Measurements from ENCODE around the gene MAD1L1.

DNA sequence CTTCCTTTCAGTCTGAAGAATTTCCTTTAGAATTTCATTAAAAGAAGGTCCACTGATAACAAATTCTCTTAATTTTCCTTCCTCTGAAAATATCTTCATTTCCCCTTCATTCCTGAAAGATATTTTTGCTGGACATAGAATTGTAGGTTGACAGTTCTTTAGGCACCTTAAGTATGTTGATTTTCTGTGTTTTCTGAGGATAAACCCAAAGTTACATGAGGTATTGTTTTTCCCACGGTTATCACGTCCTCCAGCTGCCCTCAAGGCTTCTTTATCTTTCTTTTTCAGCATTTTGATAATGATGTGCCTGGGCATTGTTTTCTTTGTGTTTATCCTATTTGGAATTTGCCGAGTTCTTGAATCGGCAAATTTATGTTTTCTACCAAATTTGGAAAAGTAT is 457.4 kb downstream of the MAD1L1 start:
- TF ChIP-seq, protein P1, sequence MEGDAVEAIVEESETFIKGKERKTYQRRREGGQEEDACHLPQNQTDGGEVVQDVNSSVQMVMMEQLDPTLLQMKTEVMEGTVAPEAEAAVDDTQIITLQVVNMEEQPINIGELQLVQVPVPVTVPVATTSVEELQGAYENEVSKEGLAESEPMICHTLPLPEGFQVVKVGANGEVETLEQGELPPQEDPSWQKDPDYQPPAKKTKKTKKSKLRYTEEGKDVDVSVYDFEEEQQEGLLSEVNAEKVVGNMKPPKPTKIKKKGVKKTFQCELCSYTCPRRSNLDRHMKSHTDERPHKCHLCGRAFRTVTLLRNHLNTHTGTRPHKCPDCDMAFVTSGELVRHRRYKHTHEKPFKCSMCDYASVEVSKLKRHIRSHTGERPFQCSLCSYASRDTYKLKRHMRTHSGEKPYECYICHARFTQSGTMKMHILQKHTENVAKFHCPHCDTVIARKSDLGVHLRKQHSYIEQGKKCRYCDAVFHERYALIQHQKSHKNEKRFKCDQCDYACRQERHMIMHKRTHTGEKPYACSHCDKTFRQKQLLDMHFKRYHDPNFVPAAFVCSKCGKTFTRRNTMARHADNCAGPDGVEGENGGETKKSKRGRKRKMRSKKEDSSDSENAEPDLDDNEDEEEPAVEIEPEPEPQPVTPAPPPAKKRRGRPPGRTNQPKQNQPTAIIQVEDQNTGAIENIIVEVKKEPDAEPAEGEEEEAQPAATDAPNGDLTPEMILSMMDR (IDR thresholded peaks at IDR 0.05; ENCODE audit: control extremely low read depth in 1 of 3, insufficient read depth in 1 of 3, low read depth in 1 of 3, low read length in 3 of 3) = no peak
- TF ChIP-seq CREB1 (IDR thresholded peaks at IDR 0.05) = no peak
